Mammary epithelial cell (primary cell): ENCODE data around the gene EXOC3.

Experiments used
- CTCF ChIP-seq, 2 donors: IDR thresholded peaks in 1 of 2; conservative IDR thresholded peaks in 1 of 2; 2 replicates each; pipeline ENCODE4 v1.5.1; 2011 to 2012; ENCODE audit warnings: inconsistent platforms in 2 of 2, low read length in 2 of 2, mild to moderate bottlenecking in 2 of 2, control low read depth in 1 of 2, low read depth in 1 of 2; ENCODE audit not compliant: insufficient read depth in 1 of 2; ENCODE audit errors: extremely low read depth in 1 of 2
- EZH2 ChIP-seq: IDR thresholded peaks from 2 replicates; pipeline ENCODE4 v1.6.1; 2012; ENCODE audit warnings: low read length, inconsistent platforms, borderline replicate concordance

DNA sequence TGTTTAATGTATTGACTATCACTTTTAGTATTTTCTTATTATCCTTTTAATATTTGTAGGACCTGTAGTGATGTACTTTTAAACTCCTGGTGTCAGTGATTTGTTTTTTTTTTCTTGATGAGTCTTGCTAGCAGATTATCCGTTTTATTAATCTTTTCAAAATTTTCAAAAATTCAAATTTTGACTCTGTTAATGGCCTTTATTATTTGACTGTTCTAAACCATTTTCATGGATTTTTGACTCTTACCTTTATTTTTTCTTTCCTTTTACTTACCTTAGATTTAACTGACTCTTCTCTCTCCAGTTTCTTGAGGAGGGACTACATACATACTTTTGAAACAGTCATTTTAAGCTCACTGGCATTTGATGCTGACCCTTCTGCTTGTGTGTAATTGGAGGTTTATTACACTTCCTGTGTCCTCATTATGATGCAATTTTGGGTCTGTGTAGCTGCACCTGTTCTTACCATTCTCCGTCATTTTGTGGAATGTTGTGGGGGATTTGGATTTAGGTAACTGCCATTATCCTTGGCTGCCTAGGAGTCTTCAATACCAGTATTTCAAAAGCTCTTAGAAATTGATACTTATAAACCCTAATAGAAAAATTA is 32.0 kb upstream of the EXOC3 start:
- TF ChIP-seq CTCF (conservative IDR thresholded peaks at IDR 0.05 in 1 of 2, IDR thresholded peaks at IDR 0.05 in 1 of 2; ENCODE audit: extremely low read depth in 1 of 2, insufficient read depth in 1 of 2, low read depth in 1 of 2, low read length in 2 of 2) (no peak), EZH2 (no peak)
